Body of pancreas (tissue), 4 donors: ENCODE results near the gene ATP2B2. TPM values are rescaled to one million over a fixed set of nuclear protein-coding genes. Genes with fewer than 3 reads are reported as not detected.

Experiments used
- ATAC-seq: fragments of 150-250 bp; one replicate; pipeline ENCODE4 v1.9.1; 2016
- DNase-seq, 4 donors: peaks; one replicate each; pipeline ENCODE4 v3.0.0-alpha.2; 2019
- H3K27ac ChIP-seq, 4 donors: fragments of 200-600 bp; sonication (generic); 1 replicate in 3 of 4; 2 replicates in 1 of 4; pipeline versions ENCODE4 v1.5.1 to v1.6.1; 2016 to 2019; ENCODE audit warnings: mild to moderate bottlenecking in 1 of 4, mixed read lengths in 1 of 4, moderate library complexity in 1 of 4
- H3K27me3 ChIP-seq, 2 donors: fragments of 200-600 bp; sonication (generic); one replicate each; pipeline ENCODE4 v1.6.0; 2016; ENCODE audit warnings: mild to moderate bottlenecking in 1 of 2
- H3K36me3 ChIP-seq, 2 donors: fragments of 200-600 bp; sonication (generic); replicated peaks in 1 of 2; 2 replicates each; pipeline ENCODE4 v1.5.1; 2016; ENCODE audit warnings: low read depth in 2 of 2; ENCODE audit not compliant: insufficient read depth in 1 of 2
- H3K4me1 ChIP-seq: fragments of 200-600 bp; sonication (generic); one replicate; pipeline ENCODE4 v1.6.0; 2016
- H3K4me3 ChIP-seq, 2 donors: fragments of 200-600 bp; sonication (generic); 1 replicate in 1 of 2; 2 replicates in 1 of 2; pipeline ENCODE4 v1.5.1; 2016 to 2019
- H3K9me3 ChIP-seq, 3 donors: fragments of 200-600 bp; sonication (generic); 1 replicate in 2 of 3; 2 replicates in 1 of 3; pipeline ENCODE4 v1.5.1; 2016
- POLR2A ChIP-seq, 3 donors: fragments of 450-650 bp; IDR thresholded peaks; one replicate each; pipeline ENCODE4 v1.6.1; 2016; ENCODE audit warnings: antibody characterized with exemption in 3 of 3, mild to moderate bottlenecking in 2 of 3
- WGBS, 2 donors: methylation state at CpG; one replicate each; pipeline ENCODE4 v1.1.5; 2017; 5-methylcytosine and 5-hydroxymethylcytosine counted together
- intact Hi-C: fragments of 100-400 bp; cut with DNase I; formaldehyde crosslinking; loops from one replicate; pipeline ENCODE4 v1.15.1; 2023
- total RNA-seq, 2 donors: library from RNA; depleted of rRNA; stranded (reverse); fragments of >200 nt; gene quantifications; one replicate each; pipeline ENCODE4 v1.1.0, GENCODE V29; 2016
- TF ChIP-seq, protein P1 (sequence below), 7 experiments: fragments of 450-650 bp in 4 of 7; fragments of 200-600 bp in 3 of 7; sonication (generic) in 3 of 7; IDR thresholded peaks; one replicate each; pipeline ENCODE4 v1.5.1; 2016 to 2019; ENCODE audit warnings: antibody characterized with exemption in 7 of 7

The ATP2B2 gene
- total RNA-seq, 2 donors from 2014 or later, result 0.52 TPM; not detected in 1

DNA sequence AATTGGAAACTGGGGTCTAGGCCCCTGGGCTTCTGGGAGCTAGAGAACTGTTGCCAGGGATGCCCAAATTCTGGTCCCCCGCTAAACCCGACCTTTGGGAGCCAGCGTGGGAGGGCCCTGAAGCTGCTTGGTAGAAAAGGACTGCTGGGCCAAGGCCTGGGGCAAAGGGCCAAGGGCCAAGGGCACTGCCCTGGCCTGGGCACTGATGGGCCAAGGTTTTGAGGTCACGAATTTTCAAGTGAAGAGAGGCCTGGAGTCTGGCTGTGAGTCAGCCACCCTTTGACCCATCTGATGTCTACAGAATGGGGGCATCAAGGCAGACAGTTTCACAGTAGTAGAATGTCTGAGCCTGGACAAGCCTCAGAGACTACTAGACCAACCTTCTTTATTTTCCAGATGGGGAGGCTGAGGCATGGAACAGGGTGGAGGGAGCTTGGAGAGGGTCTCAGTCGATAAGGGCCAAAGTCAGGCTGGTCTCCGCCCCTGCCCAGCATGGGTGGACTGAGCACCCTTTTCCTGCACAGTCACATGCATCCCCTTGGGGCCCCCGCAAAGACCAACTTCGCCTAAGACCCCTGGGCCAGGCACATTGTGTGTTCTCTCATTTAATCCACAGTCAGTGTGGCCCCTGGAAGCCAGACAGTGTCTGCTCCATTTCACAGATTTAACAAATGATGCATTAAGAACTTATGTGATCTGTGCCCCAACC is 66.3 kb downstream of the ATP2B2 start:
- intact Hi-C loops, result no loop called here
- Histone ChIP-seq H3K9me3 (no peaks in the 10 kb centered on the region), H3K4me1 (no peaks in the 10 kb centered on the region), H3K27me3 (no peaks in the 10 kb centered on the region), H3K36me3 (no peaks in the 10 kb centered on the region), H3K4me3 (no peak overlapping the region), H3K27ac (no peak overlapping the region)
- ATAC-seq, result no peak
- WGBS, 2 donors, result 80 to 85% methylated on average over 5 to 8 of the region's 8 CpGs
- TF ChIP-seq, protein P1, sequence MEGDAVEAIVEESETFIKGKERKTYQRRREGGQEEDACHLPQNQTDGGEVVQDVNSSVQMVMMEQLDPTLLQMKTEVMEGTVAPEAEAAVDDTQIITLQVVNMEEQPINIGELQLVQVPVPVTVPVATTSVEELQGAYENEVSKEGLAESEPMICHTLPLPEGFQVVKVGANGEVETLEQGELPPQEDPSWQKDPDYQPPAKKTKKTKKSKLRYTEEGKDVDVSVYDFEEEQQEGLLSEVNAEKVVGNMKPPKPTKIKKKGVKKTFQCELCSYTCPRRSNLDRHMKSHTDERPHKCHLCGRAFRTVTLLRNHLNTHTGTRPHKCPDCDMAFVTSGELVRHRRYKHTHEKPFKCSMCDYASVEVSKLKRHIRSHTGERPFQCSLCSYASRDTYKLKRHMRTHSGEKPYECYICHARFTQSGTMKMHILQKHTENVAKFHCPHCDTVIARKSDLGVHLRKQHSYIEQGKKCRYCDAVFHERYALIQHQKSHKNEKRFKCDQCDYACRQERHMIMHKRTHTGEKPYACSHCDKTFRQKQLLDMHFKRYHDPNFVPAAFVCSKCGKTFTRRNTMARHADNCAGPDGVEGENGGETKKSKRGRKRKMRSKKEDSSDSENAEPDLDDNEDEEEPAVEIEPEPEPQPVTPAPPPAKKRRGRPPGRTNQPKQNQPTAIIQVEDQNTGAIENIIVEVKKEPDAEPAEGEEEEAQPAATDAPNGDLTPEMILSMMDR (IDR thresholded peaks at IDR 0.05), result no peak
- no peak for TF ChIP-seq POLR2A (IDR thresholded peaks at IDR 0.05)
- DNase-seq, result no peak

DNA sequence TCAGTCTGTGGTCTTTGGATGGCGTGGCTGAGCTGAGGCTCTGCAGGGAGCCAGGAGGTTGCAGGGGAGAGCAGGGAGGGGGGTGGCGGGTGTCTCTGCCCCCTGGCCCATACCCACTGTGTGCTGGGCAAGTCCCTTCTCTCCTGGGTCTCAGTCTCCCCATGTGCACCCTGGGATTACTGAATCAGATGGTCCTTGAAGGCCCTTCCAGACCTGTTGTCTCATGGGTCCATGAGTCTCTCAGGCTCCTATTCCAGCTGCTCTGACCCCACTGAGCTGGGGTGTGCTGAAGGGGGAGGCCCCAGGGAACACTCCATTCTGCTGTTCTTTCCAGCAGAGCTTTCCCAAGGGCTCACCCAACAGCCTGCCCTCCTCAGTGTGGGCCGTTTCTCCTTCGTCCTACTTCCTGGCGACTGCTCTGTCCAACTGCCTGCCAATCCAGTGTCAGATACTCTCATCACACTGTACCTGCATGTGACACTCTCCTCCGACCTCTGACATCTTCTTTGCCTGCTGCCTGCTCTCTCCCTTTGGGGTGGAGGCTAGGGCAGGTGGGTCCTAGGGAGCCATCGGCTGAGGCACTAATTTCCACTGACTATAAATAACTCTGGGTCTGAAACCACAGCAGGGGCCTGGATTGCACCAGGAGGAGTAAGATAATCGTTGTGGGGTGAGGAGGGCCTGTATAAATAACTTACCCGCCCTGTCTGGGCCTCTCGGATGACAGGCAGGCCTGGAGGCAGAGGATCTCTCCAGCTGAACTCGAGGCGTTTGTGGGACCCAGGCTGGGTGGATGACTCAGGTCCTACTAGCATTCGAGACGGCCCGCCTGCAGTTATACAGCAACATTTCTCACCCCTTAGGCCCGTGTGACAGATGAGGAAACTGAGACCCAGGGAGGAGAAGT is 67.1 kb downstream of the ATP2B2 start:
- Histone ChIP-seq H3K4me3 (no peak overlapping the region), H3K27me3 (no peaks in the 10 kb centered on the region), H3K9me3 (no peaks in the 10 kb centered on the region), H3K27ac (no peak overlapping the region), H3K36me3 (no peaks in the 10 kb centered on the region), H3K4me1 (no peaks in the 10 kb centered on the region)
- TF ChIP-seq, protein P1 (IDR thresholded peaks at IDR 0.05), result no peak
- TF ChIP-seq POLR2A (IDR thresholded peaks at IDR 0.05), result no peak
- ATAC-seq (no peak), DNase-seq (no peak)
- WGBS, 2 donors, result 61 to 62% methylated on average over 7 to 16 of the region's 16 CpGs
- intact Hi-C loops, result no loop called here

DNA sequence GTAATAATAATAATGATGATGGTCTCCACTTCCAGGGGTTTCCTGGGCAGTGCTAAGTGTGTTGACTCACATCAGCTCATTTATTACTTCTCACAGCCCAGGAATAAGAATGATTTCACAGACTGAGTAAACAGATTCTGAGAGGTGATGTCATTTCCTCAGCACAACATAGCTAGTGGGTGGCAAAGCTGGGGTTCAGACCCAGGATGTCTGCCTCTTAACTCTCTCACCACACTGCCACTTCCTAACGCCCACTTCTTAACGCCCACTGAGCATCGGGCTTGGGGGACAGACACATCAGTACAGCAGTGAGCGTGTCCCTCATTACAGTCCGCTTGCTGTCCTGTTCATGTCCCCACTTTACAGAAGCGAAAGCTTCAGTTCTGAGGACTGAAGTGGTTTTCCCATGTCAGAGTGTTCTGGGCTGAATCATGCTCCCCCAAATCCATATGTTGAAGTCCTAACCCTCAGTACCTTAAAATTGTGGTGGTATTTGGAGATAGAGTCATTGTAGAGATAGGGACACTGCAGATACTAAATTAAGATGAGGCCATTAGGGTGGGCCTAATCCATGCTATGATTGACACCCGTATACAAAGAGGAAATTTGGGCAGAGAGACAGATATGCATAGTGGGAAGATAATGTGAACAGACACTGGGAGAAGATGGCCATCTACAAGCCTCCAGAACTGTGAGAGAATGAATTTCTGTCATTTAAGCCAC is 68.0 kb downstream of the ATP2B2 start:
- no peak for ATAC-seq
- Histone ChIP-seq H3K4me1 (no peaks in the 10 kb centered on the region), H3K36me3 (no peaks in the 10 kb centered on the region), H3K27ac (no peak overlapping the region), H3K27me3 (no peaks in the 10 kb centered on the region), H3K4me3 (no peak overlapping the region), H3K9me3 (no peaks in the 10 kb centered on the region)
- 66 to 72% methylated on average over 7 of the region's 7 CpGs for WGBS, 2 donors
- intact Hi-C loops, result no loop called here
- peak in 1 of 4 donors; percentile 8 for DNase-seq
- no peak for TF ChIP-seq POLR2A (IDR thresholded peaks at IDR 0.05)
- TF ChIP-seq, protein P1 (IDR thresholded peaks at IDR 0.05), result no peak

DNA sequence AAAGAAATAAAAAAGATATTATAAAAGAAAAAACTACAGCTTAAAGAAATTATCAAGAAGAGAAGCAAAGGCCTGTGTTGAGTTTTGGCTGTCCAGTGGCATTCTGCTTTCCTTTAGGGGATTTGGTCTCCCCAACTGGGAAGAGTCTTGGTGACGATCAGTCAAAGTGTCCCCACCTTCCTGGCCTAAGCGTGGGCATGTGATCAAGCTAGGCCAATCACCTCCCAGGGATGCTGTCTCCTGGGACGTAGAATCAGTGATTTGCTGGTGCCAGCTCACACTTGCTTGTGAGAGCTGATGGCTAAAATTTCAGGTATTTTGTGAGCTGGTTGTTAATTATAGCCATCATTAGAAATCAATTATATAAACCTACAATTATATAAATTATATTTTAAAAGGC is 69.5 kb downstream of the ATP2B2 start:
- intact Hi-C loops, result no loop called here
- H3K27me3 ChIP-seq, result no peaks in the 10 kb centered on the region
- H3K36me3 ChIP-seq, result no peaks in the 10 kb centered on the region
- H3K4me3 ChIP-seq, result no peak overlapping the region
- H3K9me3 ChIP-seq, result no peaks in the 10 kb centered on the region
- H3K4me1 ChIP-seq, result no peaks in the 10 kb centered on the region
- no peak for ATAC-seq
- TF ChIP-seq, protein P1 (IDR thresholded peaks at IDR 0.05), result no peak
- TF ChIP-seq POLR2A (IDR thresholded peaks at IDR 0.05), result no peak
- WGBS, 2 donors, result 76 to 84% methylated on average over 3 of the region's 3 CpGs
- no peak for DNase-seq
- no peak overlapping the region for H3K27ac ChIP-seq
